HL-60 (cell line): ENCODE data around the gene IL17RD.

ENCODE experiments used
- GABPA ChIP-seq: IDR thresholded peaks from 2 replicates; pipeline ENCODE4 v1.6.1; 2012; ENCODE audit warnings: low read depth
- POLR2AphosphoS5 ChIP-seq: IDR thresholded peaks from 2 replicates; pipeline ENCODE4 v1.6.1; 2012; ENCODE audit warnings: low read depth
- SPI1 ChIP-seq: IDR thresholded peaks from 2 replicates; pipeline ENCODE4 v1.6.1; 2012; ENCODE audit warnings: low read depth, mild to moderate bottlenecking, borderline replicate concordance
- TF ChIP-seq, protein P1 (sequence below): IDR thresholded peaks from one replicate; pipeline ENCODE4 v1.5.1; 2011; ENCODE audit warnings: low read length, control low read depth, inconsistent platforms; ENCODE audit not compliant: insufficient read depth
- TF ChIP-seq, protein P2 (sequence below): IDR thresholded peaks from 2 replicates; pipeline ENCODE4 v1.6.1; 2012; ENCODE audit warnings: low read depth; ENCODE audit not compliant: insufficient replicate concordance

DNA sequence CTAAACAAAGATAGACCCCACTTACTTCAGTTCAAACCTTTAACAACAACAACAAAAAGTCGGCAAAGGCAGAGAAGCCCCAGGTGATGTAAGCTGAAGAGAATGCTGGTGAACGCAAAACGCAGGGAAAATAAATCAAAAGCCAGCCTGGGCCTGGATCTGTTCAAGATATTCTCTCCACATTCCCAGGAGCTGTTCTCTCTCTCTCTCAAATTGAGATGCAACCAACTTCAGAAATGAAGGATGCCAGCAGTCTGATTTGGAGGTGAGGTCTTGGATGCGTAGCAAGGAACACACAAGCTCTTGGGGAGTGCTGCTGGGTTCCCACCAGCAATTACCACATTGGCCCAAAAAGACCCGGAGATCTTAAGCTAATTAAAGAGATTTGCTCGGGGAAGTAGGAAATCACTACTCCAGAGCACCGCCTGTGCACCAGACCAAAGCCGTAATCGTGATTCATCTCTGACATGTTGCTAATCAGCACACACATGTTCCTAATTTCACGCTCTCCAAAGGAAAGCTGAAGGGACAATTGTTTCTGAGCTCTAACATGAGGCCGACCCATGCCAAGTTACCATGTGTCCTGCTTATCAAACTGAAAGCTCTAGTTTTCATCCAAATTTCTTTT is 37.1 kb downstream of the IL17RD start:
- TF ChIP-seq, protein P1, sequence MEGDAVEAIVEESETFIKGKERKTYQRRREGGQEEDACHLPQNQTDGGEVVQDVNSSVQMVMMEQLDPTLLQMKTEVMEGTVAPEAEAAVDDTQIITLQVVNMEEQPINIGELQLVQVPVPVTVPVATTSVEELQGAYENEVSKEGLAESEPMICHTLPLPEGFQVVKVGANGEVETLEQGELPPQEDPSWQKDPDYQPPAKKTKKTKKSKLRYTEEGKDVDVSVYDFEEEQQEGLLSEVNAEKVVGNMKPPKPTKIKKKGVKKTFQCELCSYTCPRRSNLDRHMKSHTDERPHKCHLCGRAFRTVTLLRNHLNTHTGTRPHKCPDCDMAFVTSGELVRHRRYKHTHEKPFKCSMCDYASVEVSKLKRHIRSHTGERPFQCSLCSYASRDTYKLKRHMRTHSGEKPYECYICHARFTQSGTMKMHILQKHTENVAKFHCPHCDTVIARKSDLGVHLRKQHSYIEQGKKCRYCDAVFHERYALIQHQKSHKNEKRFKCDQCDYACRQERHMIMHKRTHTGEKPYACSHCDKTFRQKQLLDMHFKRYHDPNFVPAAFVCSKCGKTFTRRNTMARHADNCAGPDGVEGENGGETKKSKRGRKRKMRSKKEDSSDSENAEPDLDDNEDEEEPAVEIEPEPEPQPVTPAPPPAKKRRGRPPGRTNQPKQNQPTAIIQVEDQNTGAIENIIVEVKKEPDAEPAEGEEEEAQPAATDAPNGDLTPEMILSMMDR: no peak
- TF ChIP-seq GABPA: no peak
- TF ChIP-seq, protein P2, sequence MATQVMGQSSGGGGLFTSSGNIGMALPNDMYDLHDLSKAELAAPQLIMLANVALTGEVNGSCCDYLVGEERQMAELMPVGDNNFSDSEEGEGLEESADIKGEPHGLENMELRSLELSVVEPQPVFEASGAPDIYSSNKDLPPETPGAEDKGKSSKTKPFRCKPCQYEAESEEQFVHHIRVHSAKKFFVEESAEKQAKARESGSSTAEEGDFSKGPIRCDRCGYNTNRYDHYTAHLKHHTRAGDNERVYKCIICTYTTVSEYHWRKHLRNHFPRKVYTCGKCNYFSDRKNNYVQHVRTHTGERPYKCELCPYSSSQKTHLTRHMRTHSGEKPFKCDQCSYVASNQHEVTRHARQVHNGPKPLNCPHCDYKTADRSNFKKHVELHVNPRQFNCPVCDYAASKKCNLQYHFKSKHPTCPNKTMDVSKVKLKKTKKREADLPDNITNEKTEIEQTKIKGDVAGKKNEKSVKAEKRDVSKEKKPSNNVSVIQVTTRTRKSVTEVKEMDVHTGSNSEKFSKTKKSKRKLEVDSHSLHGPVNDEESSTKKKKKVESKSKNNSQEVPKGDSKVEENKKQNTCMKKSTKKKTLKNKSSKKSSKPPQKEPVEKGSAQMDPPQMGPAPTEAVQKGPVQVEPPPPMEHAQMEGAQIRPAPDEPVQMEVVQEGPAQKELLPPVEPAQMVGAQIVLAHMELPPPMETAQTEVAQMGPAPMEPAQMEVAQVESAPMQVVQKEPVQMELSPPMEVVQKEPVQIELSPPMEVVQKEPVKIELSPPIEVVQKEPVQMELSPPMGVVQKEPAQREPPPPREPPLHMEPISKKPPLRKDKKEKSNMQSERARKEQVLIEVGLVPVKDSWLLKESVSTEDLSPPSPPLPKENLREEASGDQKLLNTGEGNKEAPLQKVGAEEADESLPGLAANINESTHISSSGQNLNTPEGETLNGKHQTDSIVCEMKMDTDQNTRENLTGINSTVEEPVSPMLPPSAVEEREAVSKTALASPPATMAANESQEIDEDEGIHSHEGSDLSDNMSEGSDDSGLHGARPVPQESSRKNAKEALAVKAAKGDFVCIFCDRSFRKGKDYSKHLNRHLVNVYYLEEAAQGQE: no peak
- no peak for TF ChIP-seq POLR2AphosphoS5
- TF ChIP-seq SPI1: no peak
